CD8-positive, alpha-beta memory T cell (primary cell): ENCODE data around the gene IGFBP7. TPM values are rescaled to one million over a fixed set of nuclear protein-coding genes. Genes with fewer than 3 reads are reported as not detected.

Source experiments
- CTCF ChIA-PET: fragments of 350-600 bp; sonication (Branson Sonifier 250); formaldehyde crosslinking; loops from one replicate; lab custom pipeline; 2021; ENCODE audit warnings: antibody characterized with exemption; lab: Charles Lee
- POLR2A ChIA-PET: fragments of 350-600 bp; sonication (Branson Sonifier 250); formaldehyde crosslinking; loops from one replicate; lab custom pipeline; 2021; ENCODE audit warnings: antibody characterized with exemption; lab: Charles Lee
- DNase-seq, 5 donors: peaks; one replicate each; pipeline versions ENCODE4 v3.0.0 to v3.0.0-alpha.2; 2020 to 2022; ENCODE audit warnings: mixed read lengths in 1 of 5
- H3K27ac ChIP-seq: one replicate; pipeline ENCODE4 v1.7.0; 2013; ENCODE audit warnings: low read depth, mild to moderate bottlenecking, low read length, moderate library complexity
- H3K27me3 ChIP-seq: 2 replicates; pipeline ENCODE4 v1.7.0; 2013; ENCODE audit warnings: low read length, mild to moderate bottlenecking; ENCODE audit not compliant: insufficient read depth, poor library complexity, severe bottlenecking
- H3K36me3 ChIP-seq: 2 replicates; pipeline ENCODE4 v1.7.0; 2013; ENCODE audit warnings: mild to moderate bottlenecking, low read length, moderate library complexity; ENCODE audit not compliant: insufficient read depth
- H3K4me1 ChIP-seq: 2 replicates; pipeline ENCODE4 v1.7.0; 2013; ENCODE audit warnings: mild to moderate bottlenecking, low read length, moderate library complexity; ENCODE audit not compliant: insufficient read depth
- H3K4me3 ChIP-seq: 2 replicates; pipeline ENCODE4 v1.7.0; 2013; ENCODE audit warnings: mild to moderate bottlenecking, low read length
- H3K9me3 ChIP-seq: 2 replicates; pipeline ENCODE4 v1.7.0; 2013; ENCODE audit warnings: mild to moderate bottlenecking, low read length
- H3K27ac Mint-ChIP-seq, 8 donors: one replicate each; pipeline ENCODE4 v1.8.0; 2020 to 2021; ENCODE audit warnings: mixed read lengths in 8 of 8, mild to moderate bottlenecking in 6 of 8, inconsistent platforms in 3 of 8, moderate library complexity in 3 of 8
- H3K27me3 Mint-ChIP-seq, 2 donors: one replicate each; pipeline ENCODE4 v1.8.0; 2020 to 2021; ENCODE audit warnings: mixed read lengths in 2 of 2, mild to moderate bottlenecking in 1 of 2, moderate library complexity in 1 of 2
- H3K36me3 Mint-ChIP-seq, 3 donors: one replicate each; pipeline ENCODE4 v1.8.0; 2020 to 2021; ENCODE audit warnings: mixed read lengths in 3 of 3, inconsistent platforms in 1 of 3, mild to moderate bottlenecking in 1 of 3
- H3K4me1 Mint-ChIP-seq, 3 donors: one replicate each; pipeline ENCODE4 v1.8.0; 2020 to 2021; ENCODE audit warnings: mixed read lengths in 3 of 3, inconsistent platforms in 1 of 3, mild to moderate bottlenecking in 1 of 3
- H3K4me3 Mint-ChIP-seq, 7 donors: one replicate each; pipeline ENCODE4 v1.8.0; 2020 to 2021; ENCODE audit warnings: mixed read lengths in 7 of 7, mild to moderate bottlenecking in 6 of 7, moderate library complexity in 4 of 7, inconsistent platforms in 2 of 7
- H3K9me3 Mint-ChIP-seq, 5 donors: one replicate each; pipeline ENCODE4 v1.8.0; 2020 to 2022; ENCODE audit warnings: mixed read lengths in 5 of 5, mild to moderate bottlenecking in 3 of 5, moderate library complexity in 2 of 5, inconsistent platforms in 1 of 5
- polyA plus RNA-seq: library from polyadenylated mRNA; unstranded; fragments of 300-500 nt; fragmentation: Illumina TruSeq; gene quantifications from one replicate; pipeline ENCODE4 v1.2.3, GENCODE V29; 2021
- total RNA-seq, 2 experiments: library from RNA; stranded (reverse); gene quantifications; one replicate each; pipeline ENCODE4 v1.2.3, GENCODE V29; 2021

IGFBP7 gene
- total and polyA plus RNA-seq, 3 experiments from 2014 or later, result not detected

GRCh38 chr4:57037982-57038604 lies 72.1 kb downstream of the IGFBP7 start:
- no peak overlapping the region for H3K27ac ChIP-seq
- Mint-ChIP-seq H3K4me3 (no peak overlapping the region), H3K36me3 (no peaks in the 10 kb centered on the region), H3K27ac (no peak overlapping the region), H3K9me3 (no peaks in the 10 kb centered on the region), H3K4me1 (no peaks in the 10 kb centered on the region), H3K27me3 (peaks cover 15 to 27% of the 10 kb centered on the region in 2 donors)
- POLR2A ChIA-PET, result no interaction called here
- H3K4me1 ChIP-seq, result no peaks in the 10 kb centered on the region
- CTCF ChIA-PET, result interaction anchor here (1.3 kb wide), 1 partner anchor 8 kb away, joined by 3 read pairs; no protein-coding TSS in a partner anchor
- no peak overlapping the region for H3K4me3 ChIP-seq
- H3K9me3 ChIP-seq, result no peaks in the 10 kb centered on the region
- DNase-seq, result no peak
- H3K27me3 ChIP-seq, result no peaks in the 10 kb centered on the region
- no peaks in the 10 kb centered on the region for H3K36me3 ChIP-seq

GRCh38 chr4:57034520-57034919 lies 75.7 kb downstream of the IGFBP7 start:
- H3K4me3 Mint-ChIP-seq, result no peak overlapping the region
- no peak overlapping the region for H3K27ac ChIP-seq
- no peaks in the 10 kb centered on the region for H3K9me3 Mint-ChIP-seq
- H3K36me3 ChIP-seq, result peaks cover 7% of the 10 kb centered on the region
- H3K27ac Mint-ChIP-seq, result no peak overlapping the region
- no peak overlapping the region for H3K4me3 ChIP-seq
- H3K27me3 ChIP-seq, result no peaks in the 10 kb centered on the region
- H3K4me1 Mint-ChIP-seq, result no peaks in the 10 kb centered on the region
- no peak for DNase-seq
- no peaks in the 10 kb centered on the region for H3K9me3 ChIP-seq
- H3K4me1 ChIP-seq, result no peaks in the 10 kb centered on the region
- peaks cover 8 to 14% of the 10 kb centered on the region in 2 donors for H3K27me3 Mint-ChIP-seq
- H3K36me3 Mint-ChIP-seq, result peaks cover 0 to 32% (median 0%) of the 10 kb centered on the region in 3 donors
- POLR2A ChIA-PET, result no interaction called here
- CTCF ChIA-PET, result interaction anchor here (0.7 kb wide), 1 partner anchor 681 kb away, joined by 4 read pairs; no protein-coding TSS in a partner anchor

- peaks cover 4 to 16% (median 7%) of the 10 kb centered on the region in 3 donors for H3K4me1 Mint-ChIP-seq
Observed at GRCh38 chr4:57023104-57023503, 87.1 kb downstream of the IGFBP7 start.

GRCh38 chr4:57020467-57021101 lies 89.6 kb downstream of the IGFBP7 start:
- DNase-seq, result no peak
- Mint-ChIP-seq H3K36me3 (peaks cover 10 to 91% (median 31%) of the 10 kb centered on the region in 3 donors), H3K27me3 (no peaks in the 10 kb centered on the region), H3K4me3 (no peak overlapping the region), H3K9me3 (no peaks in the 10 kb centered on the region), H3K4me1 (peaks cover 4 to 22% (median 10%) of the 10 kb centered on the region in 3 donors), H3K27ac (peak overlapping the region in 2 of 8 donors; percentile 2 to 19)
- no peaks in the 10 kb centered on the region for H3K9me3 ChIP-seq
- H3K4me1 ChIP-seq, result no peaks in the 10 kb centered on the region
- POLR2A ChIA-PET, result no interaction called here
- CTCF ChIA-PET, result no interaction called here
- H3K27ac ChIP-seq, result no peak overlapping the region
- peaks cover 62% of the 10 kb centered on the region for H3K36me3 ChIP-seq
- no peaks in the 10 kb centered on the region for H3K27me3 ChIP-seq
- no peak overlapping the region for H3K4me3 ChIP-seq

More at GRCh38 chr4:57023104-57023503, 87.1 kb downstream of the IGFBP7 start:
- Mint-ChIP-seq H3K9me3 (no peaks in the 10 kb centered on the region), H3K4me3 (no peak overlapping the region), H3K36me3 (peaks cover 10 to 94% (median 26%) of the 10 kb centered on the region in 3 donors), H3K27ac (peak overlapping the region in 2 of 8 donors; percentile 34 to 39), H3K27me3 (no peaks in the 10 kb centered on the region)
- DNase-seq, result no peak
- Histone ChIP-seq H3K4me1 (no peaks in the 10 kb centered on the region), H3K36me3 (peaks cover 54% of the 10 kb centered on the region), H3K9me3 (no peaks in the 10 kb centered on the region), H3K27ac (no peak overlapping the region), H3K4me3 (no peak overlapping the region), H3K27me3 (no peaks in the 10 kb centered on the region)
- POLR2A ChIA-PET, result no interaction called here
- CTCF ChIA-PET, result no interaction called here

GRCh38 chr4:57018980-57019379 lies 91.2 kb downstream of the IGFBP7 start:
- H3K4me1 ChIP-seq, result no peaks in the 10 kb centered on the region
- Mint-ChIP-seq H3K27ac (peak overlapping the region in 2 of 8 donors; percentile 11 to 47), H3K4me3 (no peak overlapping the region), H3K9me3 (no peaks in the 10 kb centered on the region), H3K27me3 (no peaks in the 10 kb centered on the region), H3K4me1 (peaks cover 4 to 22% (median 10%) of the 10 kb centered on the region in 3 donors), H3K36me3 (peaks cover 10 to 87% (median 34%) of the 10 kb centered on the region in 3 donors)
- DNase-seq, result no peak
- no peaks in the 10 kb centered on the region for H3K9me3 ChIP-seq
- ChIA-PET CTCF (no interaction called here), POLR2A (no interaction called here)
- H3K27me3 ChIP-seq, result no peaks in the 10 kb centered on the region
- H3K36me3 ChIP-seq, result peaks cover 54% of the 10 kb centered on the region
- no peak overlapping the region for H3K27ac ChIP-seq
- H3K4me3 ChIP-seq, result no peak overlapping the region

GRCh38 chr4:57013543-57014120 lies 96.6 kb downstream of the IGFBP7 start:
- ChIA-PET CTCF (no interaction called here), POLR2A (no interaction called here)
- no peaks in the 10 kb centered on the region for H3K27me3 Mint-ChIP-seq
- no peak overlapping the region for H3K27ac ChIP-seq
- no peak for DNase-seq
- no peak overlapping the region for H3K4me3 Mint-ChIP-seq
- H3K4me1 Mint-ChIP-seq, result peaks cover 10 to 20% (median 11%) of the 10 kb centered on the region in 3 donors
- H3K9me3 ChIP-seq, result no peaks in the 10 kb centered on the region
- H3K36me3 ChIP-seq, result peaks cover 55% of the 10 kb centered on the region
- peak overlapping the region in 2 of 8 donors; percentile 38 to 81 for H3K27ac Mint-ChIP-seq
- H3K4me3 ChIP-seq, result no peak overlapping the region
- no peaks in the 10 kb centered on the region for H3K4me1 ChIP-seq
- no peaks in the 10 kb centered on the region for H3K27me3 ChIP-seq
- H3K9me3 Mint-ChIP-seq, result no peaks in the 10 kb centered on the region
- peaks cover 15 to 82% (median 29%) of the 10 kb centered on the region in 3 donors for H3K36me3 Mint-ChIP-seq

- Histone ChIP-seq H3K36me3 (peaks cover 37% of the 10 kb centered on the region), H3K9me3 (no peaks in the 10 kb centered on the region), H3K4me1 (no peaks in the 10 kb centered on the region), H3K4me3 (no peak overlapping the region), H3K27ac (no peak overlapping the region), H3K27me3 (no peaks in the 10 kb centered on the region)
- ChIA-PET CTCF (interaction anchor here (0.6 kb wide), 1 partner anchor 1088 kb away, joined by 4 read pairs; no protein-coding TSS in a partner anchor), POLR2A (no interaction called here)
- Mint-ChIP-seq H3K4me1 (peaks cover 8 to 26% (median 24%) of the 10 kb centered on the region in 3 donors), H3K4me3 (no peak overlapping the region), H3K27me3 (no peaks in the 10 kb centered on the region), H3K9me3 (no peaks in the 10 kb centered on the region), H3K27ac (no peak overlapping the region), H3K36me3 (peaks cover 4 to 84% (median 19%) of the 10 kb centered on the region in 3 donors)
- DNase-seq, result no peak
Observed at GRCh38 chr4:56999751-57000150, 110.4 kb downstream of the IGFBP7 start.

- CTCF ChIA-PET, result no interaction called here
- H3K9me3 Mint-ChIP-seq, result no peaks in the 10 kb centered on the region
- POLR2A ChIA-PET, result no interaction called here
- H3K4me3 Mint-ChIP-seq, result no peak overlapping the region
- DNase-seq, result no peak
- H3K27ac ChIP-seq, result no peak overlapping the region
- H3K4me1 Mint-ChIP-seq, result peaks cover 19 to 48% (median 45%) of the 10 kb centered on the region in 3 donors
- H3K4me1 ChIP-seq, result no peaks in the 10 kb centered on the region
- peaks cover 7 to 86% (median 29%) of the 10 kb centered on the region in 3 donors for H3K36me3 Mint-ChIP-seq
- H3K27me3 Mint-ChIP-seq, result no peaks in the 10 kb centered on the region
- H3K4me3 ChIP-seq, result no peak overlapping the region
- peaks cover 34% of the 10 kb centered on the region for H3K36me3 ChIP-seq
- peak overlapping the region in 1 of 8 donors; percentile 38 for H3K27ac Mint-ChIP-seq
- H3K9me3 ChIP-seq, result no peaks in the 10 kb centered on the region
- H3K27me3 ChIP-seq, result no peaks in the 10 kb centered on the region
Observed at GRCh38 chr4:56995525-56995924, 114.7 kb downstream of the IGFBP7 start.
